Jurkat, Clone E6-1 (cell line): ENCODE measurements around the gene SEC22A.

Experiments used
- DNase-seq: peaks from one replicate; pipeline ENCODE4 v3.0.0-alpha.2; 2011; ENCODE audit warnings: low read depth, low spot score
- H3K4me3 ChIP-seq: 2 replicates; pipeline ENCODE4 v1.5.1; 2011; ENCODE audit warnings: mild to moderate bottlenecking, low read length, control low read depth, moderate library complexity

Gene SEC22A

DNA sequence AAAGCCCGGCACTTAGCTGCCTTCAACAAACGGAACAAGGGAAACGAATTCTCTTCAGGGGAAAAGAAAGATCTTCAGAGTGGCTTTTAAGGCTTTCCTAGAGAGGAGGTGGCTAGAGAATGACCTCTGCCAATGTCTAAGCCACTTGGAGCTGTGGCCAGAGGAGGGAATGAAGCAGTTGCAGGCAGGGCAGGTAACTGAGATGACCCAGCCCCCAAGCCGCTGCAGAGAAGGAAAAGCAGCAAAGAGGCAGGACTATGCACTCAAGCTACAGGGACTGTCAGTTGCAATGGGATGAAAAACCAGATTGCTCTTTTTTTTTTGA lies 113.5 kb downstream of the SEC22A start:
- no peak for DNase-seq
- no peak overlapping the region for H3K4me3 ChIP-seq

GRCh38 chr3:123317716-123318115 lies 116.0 kb downstream of the SEC22A start:
- H3K4me3 ChIP-seq: no peak overlapping the region
- DNase-seq: no peak

DNA sequence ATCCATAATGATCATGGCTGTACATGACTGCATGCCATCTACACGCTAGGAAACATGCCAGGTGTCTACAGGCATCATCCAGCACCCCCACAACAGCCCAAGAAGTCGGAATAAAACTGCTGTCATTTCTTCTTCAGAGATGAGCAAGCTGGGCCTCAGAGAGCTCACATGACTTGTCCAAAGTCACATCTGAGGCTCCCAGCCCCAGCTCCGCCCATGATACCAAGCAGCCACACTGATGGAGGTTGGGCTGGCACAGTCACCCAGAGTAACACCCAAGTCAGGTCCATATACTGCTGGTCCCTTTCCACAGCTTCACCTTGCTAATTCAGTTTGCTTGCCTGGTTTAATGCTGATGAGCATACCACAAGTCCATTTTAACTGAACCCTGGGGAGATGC lies 116.6 kb downstream of the SEC22A start:
- DNase-seq: no peak
- no peak overlapping the region for H3K4me3 ChIP-seq

GRCh38 chr3:123319760-123320159 lies 118.0 kb downstream of the SEC22A start:
- H3K4me3 ChIP-seq: no peak overlapping the region
- DNase-seq: no peak

DNA sequence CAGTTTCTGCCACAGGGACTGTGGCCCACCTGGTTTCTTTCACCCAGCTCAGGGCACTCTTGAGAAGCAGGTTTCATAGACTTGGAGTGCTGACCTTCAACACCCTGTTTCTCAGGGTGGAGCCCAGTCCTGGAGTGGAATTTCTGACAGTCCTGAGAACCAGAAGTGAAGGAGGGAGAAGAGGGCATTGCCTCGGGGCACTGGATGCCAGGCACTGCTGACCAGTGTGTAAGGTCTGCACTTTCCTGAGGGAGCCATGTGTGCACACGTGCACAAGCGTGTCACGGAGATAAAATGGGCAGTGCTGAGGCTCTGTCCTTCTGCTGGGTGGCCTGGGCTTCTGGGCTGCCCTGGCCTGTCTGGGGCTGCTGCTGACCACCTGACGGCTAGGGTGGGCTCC lies 118.5 kb downstream of the SEC22A start:
- no peak for DNase-seq
- H3K4me3 ChIP-seq: no peak overlapping the region

DNA sequence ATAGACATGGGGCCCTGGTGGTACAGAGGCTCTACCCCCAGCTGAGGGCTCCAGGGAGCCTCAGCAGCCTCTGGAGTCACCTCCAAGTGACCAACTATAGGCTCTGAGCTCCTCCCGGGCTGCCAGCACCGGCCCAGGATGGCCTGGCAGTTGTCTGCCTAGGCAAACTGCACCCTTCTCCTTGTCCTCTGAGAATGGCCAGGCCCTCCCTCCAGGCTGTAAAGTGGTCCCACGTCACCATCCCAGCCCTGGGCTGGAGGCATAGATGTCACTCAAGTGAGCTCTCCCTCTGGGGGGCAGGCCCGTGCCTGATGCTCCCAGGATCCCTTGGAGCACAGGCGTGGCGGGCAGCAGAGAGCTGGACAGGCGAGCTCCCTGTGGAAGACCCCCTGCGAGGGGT lies 120.1 kb downstream of the SEC22A start:
- H3K4me3 ChIP-seq: no peak overlapping the region
- no peak for DNase-seq

DNA sequence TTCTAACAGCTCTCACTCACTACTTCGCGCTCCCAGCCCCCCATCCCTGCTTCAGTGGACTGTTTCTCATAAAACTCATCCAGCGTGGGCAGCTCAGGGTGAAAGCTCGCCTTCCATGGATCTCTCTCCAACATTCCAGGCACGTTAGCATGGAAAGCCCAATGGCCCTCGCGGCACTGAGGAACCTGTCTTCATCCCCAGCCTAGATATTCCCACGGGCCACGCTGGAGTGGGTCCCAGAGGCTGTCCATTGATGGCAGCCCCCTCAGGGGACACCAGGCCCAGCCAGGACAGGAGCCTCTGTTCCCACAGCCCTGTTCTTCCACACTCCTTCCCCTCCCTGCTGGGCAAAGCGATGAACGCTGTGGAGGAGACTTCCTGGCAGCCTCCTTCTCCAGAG lies 121.1 kb downstream of the SEC22A start:
- no peak for DNase-seq
- no peak overlapping the region for H3K4me3 ChIP-seq
